DMS 273 treated with DMSO at 0.1 percent for 48 hours (cell line): ENCODE measurements around the gene GPR107.

Experiments
- DNase-seq: peaks from one replicate; lab custom pipeline; 2025; lab: John Stamatoyannopoulos, UW

The GPR107 gene

DNA sequence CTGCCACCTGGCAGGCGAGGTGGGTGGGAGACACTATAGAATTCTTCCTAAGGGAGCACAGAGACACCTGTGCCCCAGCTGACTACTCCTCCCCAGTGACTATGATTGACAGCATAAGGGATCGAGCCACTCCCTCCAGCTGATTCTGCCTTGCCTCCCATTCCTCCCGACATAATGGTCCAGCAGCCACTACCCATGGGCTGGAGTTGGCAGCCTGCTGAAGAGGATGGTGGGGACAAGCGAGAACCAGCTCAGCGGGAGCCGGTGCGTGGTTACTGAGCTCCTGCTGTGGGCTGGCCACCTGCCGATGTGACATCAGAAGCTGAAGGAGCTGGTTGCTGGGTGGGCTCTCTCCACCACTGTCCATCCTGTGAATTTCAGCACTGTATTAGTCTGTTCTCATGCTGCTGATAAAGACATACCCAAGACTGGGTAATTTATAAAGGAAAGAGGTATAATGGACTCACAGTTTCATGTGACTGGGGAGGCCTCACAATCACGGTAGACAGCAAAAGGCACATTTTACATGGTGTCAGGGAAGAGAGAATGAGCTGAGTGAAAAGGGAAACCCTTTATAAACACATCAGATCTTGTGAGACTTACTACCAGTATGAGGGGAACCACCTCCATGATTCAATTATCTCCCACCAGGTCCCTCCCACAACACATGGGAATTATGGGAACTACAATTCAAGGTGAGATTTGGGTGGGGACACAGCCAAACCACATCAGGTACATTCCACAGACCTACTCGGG, 106.4 kb downstream of the GPR107 start:
- DNase-seq, result no peak

DNA sequence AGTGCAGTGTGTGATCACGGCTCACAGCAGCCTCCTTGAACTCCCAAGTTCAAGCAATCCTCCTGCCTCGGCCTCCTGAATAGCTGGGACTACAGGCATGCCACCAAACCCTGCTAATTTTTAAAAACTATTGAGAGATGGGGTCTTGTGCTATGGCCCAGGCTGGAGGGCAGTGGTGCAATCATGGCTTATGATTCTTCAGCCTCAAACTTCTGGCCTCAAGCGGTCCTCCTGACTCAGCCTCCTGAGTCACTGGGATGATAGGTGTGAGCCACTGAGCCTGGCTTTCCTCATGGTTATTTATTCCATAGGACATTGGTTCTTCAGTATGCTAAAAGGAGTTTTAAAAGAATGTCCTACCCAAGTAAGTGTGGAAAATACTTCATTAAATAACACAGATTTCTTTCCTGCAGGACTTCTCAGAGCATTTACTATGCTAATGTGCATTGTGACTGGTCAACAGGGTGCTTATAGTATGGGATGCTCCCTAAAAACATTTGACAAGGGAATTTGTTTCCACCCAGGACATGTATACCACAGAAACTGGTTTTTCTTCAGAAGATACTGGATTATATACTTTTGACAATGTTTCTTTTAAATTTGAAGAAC, 107.3 kb downstream of the GPR107 start:
- DNase-seq, result no peak

DNA sequence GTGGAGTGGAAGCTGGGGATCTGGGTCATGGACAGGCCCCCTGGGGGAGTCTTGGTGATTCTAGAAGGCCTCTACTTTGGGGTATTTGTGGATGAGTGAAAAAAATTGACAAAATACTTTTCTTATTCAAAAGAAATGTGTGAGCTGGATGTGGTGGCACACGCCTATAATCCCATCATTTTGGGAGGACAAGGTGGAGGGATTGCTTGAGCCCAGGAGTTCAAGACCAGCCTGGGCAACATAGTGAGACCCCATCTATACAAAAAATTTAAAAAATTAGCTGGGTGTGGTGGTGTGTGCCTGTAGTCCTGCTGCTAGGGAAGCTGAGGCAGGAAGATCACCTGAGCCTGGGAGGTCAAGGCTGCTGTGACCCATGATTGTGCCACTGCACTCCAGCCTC, 111.9 kb downstream of the GPR107 start:
- no peak for DNase-seq

DNA sequence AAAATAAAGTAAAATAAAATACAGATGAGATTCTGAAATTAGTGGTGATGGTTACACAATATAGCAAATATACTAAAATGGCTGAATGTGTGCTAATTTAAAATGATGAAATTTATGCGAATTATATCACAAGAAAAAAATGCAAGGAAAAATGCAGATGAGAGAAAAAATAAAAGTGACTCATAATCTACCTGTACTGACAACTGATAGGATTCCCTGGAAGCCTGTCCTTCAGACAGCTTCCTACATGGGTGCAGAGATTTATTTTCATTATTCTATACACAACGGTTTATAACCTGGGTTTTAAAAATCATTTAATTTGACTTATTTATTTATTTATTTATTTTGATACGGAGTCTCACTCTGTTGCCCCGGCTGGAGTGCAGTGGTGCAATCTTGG, 112.7 kb downstream of the GPR107 start:
- no peak for DNase-seq

DNA sequence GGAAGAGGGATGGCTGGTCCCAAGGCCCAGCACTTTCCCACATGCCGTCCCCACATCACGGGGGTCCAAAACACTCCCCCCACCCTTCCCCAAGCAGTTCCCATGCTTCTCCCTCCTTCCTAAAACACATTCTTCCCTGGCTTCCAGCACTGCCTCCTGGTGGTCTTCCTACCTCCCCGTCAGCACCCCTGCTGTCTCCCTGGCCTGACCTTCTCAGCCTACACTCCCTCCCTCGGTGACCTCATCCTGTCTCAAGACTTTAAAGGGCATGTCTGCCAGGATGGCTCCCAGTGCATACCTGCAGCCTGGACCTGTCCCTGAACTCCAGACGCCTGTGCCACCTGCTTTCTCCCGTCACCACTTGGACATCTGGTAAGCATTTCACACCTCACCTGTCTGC, 114.2 kb downstream of the GPR107 start:
- no peak for DNase-seq

DNA sequence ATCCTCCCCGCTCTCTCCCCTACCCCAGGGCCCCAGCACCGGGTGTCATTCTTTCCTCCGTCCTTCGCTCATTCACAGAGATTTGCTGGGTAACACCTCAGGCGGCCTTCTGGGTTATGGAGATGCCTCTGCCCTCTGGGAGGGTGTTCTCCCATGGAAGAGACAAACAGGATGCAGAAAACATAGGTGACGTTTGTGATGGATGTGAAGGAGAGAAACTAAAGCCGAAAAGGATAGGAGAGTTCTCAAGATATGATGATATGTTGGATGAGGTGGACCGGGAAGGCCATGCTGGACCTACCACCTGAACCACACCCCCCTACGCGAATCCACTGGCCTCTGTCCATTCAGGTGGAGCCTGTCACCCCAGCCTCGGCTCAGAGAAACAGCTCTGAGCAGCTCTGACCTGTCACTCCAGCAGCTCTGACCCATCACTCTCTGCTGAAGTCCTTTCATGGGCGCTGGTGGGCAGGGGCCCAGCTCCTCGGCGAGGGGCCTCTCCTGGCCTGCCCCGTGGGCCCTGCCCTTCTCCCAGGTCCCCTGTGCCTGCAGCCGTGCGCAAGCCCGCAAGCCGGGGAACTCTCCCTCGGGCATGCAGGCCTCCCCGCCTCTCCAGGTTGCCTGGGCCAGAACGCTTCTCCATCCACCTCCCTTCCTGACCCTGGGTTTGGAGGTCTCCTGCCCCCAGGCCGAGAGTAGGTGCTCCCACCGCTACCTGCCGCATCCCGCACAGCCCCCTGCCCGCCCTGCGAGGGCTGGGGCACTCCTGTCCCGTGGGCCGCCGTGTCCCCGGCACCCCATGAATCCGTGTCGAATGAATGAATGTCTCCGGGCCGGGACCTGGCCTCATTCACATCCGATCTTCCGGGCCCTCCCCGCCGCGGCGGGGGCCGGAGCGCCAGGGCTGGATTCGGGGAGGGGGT, 117.8 kb downstream of the GPR107 start:
- DNase-seq, result no peak

DNA sequence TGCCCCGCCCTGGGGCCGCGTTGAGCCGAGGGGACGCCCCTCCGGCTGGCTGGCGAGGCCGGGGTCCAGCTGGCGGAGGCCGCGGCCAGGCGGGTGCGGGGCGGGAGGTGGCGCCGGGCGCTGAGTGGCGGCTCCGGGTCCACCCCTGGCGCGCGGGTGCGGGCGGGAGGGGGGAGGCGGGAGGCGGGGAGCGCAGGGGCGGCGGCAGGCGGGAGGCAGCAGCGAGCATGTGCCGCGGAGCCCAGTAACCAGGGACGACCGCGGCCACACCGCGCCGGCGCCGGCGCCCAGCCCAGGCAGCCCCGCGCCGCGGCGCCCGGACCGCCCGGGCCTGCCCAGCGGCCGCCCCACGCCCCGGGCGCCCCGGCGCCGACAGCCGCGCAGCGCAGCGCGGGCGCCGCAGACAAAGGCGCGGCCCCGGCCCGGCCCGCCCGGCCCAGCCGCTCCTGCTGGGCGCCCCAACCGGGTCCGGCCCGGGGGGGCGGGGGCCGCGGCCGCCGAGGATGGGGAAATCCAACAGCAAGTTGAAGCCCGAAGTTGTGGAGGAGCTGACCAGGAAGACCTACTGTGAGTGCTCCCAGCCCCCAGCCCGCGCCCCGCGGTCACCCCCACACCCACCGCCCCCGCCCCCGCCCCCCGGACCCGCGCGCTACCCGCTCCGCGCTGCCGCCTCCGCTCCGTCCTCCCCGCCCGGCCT, 118.6 kb downstream of the GPR107 start, which contains the start of gene NCS1:
TSS of gene NCS1 (plus strand) at position 244 of the 697 bp plus-strand sequence. CDS start at position 504, 260 bp downstream.
- DNase-seq, result no peak

DNA sequence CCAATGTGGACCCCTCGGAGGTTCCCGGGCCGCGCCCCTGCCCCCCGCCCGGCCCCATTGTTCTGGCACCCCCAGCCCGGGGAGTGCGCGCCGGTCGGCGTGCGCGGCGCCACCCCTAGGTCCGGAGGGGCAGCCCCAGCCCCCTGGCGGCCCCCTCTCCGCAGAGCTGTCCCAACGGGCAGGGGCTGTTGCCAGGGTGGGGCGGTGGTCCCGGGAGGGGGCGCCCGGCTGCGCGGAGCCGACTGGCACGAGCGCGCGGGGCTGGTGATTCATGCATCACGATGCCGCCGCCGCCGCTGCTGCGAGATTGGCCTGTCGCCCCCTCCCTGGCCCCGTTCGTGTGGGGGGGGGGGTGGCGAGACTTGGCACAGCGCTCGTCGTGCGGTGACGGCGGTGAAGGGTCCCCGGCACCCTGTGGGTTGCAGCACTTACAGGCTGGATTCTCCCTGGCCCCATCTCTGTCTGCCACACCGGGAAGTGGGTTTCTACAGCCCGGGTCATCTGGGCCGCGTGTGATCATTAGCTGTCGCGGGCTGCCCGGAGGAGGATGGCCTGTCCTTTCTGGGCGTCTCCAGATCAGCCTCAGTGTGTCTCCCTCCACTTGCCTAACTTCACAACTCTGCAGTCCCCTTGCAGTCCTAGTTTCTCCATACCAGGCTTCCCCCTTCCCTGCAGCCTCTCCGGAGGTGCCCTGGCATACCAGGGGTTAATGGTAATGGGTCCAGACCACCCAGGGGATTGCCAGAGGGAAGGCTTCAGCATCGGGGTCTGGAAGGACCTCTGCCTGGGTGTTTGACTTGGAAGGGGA, 119.4 kb downstream of the GPR107 start:
- DNase-seq, result no peak

DNA sequence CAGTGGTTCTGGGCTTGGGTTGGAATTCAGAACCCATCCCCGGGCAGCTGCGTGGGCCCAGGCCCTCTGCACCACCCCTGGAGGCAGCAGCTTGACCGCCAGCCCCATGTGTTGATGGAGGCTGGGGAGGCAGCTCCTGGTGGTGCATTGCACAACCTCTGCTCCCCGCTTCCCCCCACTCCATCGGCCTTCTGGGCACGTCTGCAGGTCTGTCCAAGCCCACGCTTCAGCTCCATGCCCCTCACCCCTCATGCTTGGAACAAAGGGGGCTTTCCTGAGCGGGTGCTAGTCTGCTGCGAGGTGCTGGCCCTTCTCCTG, 119.9 kb downstream of the GPR107 start:
- DNase-seq, result no peak

DNA sequence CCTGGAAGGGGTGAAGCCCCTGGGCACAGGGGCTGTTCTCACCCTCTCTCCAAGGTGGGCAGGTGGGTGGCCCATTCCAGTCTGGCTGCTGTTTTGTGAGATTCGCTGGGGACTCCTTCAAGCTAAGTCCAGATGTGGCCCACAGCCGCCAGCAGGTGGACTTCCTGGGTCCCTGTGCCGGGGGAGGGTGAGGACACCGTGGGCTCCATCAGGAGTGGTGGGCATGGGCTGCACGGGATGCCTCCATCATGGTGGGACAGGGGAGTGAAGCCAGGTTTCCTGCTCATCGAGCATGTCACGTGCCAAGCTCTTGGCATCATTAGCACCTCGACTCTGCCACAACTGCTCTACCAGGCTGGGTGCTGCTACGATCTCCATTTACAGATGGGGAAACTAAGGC, 120.3 kb downstream of the GPR107 start:
- DNase-seq, result no peak

DNA sequence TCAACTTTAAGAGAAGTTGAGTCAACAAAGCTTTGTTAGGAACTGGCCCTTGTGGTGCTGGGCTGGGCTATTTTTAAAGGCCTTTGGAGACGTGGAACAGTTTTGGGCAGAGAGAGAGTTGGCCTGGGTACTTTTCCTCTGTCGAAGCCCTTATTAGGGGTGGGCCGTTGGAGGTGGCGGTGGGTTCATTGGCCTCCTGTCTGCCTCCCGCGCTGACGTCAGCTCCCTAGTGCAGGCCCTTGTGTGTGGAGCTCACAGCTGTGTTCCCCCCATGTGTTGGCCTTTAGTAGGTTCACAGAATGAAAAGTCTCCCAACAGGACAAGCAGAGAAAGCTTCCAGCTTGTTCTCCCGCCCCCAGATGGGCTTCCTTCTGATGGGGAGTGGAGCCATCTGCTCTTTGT, 121.2 kb downstream of the GPR107 start:
- no peak for DNase-seq

DNA sequence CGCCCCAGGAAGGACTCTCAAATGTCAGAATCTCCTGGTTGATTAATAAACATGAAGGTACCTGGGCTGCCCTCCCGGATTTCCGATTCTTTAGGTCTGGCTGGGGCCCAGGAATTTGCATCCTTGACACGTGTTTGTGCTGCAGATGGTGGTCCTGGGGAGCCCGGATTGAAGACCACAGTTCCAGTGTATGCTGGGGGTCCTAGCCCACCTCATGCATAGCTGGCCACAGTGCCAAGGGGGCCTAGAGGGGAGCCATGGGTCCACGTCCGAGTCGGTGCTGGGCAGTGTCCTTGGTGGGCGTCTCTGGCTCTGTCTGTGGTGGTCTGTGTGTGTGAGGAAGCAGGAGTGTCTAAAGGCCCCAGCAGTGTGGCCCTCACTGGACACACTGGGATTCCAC, 121.6 kb downstream of the GPR107 start:
- no peak for DNase-seq

DNA sequence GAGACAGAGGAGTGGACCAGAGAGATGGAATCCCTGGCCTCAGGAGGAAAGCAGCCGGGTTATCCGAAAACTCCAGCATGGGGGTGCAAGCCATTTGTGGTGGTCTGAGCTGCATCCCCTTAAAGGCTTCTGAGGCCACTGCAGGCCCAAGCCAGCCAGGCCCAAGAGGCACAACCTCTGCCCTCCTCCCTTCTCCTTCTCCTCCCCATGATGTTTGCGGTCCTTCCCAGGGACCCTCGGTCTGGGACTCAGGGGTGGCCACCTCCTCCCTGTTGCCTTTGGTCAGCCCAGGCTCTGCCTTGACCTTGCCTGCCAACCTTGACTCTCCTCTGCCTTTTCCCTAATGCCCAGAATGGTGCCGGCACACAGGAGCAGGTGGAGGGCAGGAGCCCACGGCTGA, 123.1 kb downstream of the GPR107 start:
- no peak for DNase-seq

DNA sequence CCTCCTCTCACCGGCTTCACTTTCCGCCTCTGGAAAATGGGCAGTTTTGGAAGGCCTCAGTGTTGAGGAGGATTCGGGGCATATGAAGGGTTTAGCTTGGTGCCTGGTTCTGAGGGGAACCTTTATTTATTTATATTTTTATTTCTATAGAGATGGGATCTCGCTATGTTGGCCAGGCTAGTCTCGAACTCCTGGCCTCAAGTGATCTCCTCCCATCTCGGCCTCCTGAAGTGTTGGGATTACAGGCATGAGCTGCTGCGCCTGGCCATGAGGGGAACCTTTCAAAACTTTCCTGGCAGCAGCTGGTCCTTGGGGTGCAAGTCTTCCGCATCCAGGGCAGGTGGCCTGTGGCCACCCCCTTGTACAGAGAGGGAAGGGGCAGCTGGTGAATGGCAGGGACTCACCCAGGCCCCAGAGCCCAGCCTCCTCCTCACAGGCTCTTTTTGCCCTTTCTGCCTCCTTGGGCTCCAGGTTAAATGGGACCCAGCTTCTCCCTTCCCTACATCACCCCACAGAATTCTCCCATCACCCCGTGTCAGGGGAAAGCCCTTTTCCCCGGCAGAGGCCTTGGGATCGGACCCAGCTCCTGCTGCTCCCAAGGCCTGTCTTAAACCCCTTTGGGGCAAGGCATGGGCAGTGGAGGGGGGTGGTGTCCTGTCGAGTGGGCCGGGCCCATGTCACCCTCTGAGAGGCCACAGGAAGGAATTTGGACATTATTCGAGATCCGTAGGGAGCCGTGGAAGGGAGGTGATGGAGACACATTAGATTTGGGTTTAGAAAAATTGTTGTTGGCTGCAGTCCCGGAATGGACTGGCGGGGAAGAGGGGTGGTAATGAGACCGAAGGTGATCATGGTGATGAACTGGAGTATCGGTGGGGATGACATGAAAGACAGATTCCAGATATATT, 124.4 kb downstream of the GPR107 start:
- no peak for DNase-seq

DNA sequence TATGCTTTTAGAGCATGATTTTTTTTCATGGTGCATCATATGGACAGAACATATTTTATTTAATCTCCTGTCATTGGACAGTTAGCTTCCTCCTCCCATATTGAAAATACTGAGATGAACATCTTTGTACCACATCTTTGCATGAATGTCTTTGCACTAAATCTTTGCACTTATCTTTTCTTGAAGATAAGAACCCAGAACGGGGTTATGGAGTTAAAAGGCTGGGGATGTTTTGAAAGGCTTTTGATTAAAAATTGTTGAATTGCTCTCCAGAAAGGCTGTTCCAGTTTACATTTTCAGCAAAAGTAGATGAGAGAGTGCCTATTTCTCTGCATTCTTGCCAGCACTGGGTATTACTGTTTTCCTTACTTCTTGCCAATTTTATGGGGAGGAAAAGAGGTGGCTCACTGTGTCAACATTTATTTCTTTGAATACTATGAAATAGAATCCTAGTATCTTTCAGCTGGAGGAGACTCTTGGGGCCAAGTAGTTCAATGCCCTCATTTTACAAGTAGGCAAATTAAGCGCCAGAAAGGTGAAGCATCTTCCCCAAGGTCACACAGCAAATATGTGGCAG, 125.7 kb downstream of the GPR107 start:
- DNase-seq, result no peak

DNA sequence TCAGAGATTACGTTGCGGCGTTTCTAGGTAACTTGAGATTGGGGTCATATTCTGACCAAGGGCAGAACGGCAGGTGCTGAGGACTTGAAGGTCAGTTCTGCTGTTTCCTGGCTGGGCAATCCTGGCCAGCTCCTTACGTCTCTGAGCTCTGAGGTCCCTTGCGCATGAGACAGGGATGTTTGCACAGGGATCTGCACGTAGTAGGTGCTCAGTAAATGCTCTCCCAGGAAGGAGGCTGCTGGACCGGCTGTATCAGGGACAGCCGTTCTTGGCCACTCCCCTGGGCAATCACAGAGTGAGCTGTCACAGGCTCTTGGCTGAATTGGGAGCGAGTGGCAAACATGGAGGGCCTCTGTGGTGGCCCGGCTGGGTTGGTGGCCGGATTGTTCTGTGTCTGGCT, 126.8 kb downstream of the GPR107 start:
- DNase-seq, result no peak

DNA sequence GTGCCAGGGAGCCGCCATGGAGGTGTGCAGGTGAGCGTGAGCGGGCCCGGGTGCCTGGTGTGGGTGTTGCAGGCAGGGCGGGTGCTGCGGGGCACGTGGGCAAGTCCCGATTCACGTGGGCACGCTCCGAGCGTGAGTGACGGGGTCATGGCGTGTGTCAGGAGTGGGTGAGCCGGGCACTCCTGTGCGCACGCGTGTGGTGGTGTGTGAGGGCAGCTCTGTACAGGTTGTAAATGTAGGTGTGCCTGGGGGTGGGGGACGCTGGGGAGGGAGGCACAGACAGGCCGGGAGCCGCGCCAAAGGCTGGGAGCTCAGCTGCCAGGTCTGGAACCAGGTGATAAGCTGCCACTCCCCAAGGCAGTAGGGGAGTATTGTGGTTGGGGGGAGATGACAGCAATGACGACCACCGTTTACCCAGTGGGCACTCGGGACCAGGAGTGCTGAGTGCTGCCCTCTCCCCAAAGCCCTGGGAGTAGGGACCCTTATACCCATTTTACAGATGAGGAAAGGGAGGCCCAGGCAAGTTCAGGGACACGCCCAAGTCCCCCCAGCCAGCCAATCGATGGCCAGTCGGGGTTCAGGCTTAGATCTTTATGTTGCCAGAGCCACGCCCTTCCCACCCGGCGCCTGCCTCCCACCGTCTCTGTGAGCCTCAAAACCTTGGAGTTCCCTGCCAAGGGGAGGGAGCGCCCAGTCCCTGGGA, 128.1 kb downstream of the GPR107 start:
- no peak for DNase-seq

DNA sequence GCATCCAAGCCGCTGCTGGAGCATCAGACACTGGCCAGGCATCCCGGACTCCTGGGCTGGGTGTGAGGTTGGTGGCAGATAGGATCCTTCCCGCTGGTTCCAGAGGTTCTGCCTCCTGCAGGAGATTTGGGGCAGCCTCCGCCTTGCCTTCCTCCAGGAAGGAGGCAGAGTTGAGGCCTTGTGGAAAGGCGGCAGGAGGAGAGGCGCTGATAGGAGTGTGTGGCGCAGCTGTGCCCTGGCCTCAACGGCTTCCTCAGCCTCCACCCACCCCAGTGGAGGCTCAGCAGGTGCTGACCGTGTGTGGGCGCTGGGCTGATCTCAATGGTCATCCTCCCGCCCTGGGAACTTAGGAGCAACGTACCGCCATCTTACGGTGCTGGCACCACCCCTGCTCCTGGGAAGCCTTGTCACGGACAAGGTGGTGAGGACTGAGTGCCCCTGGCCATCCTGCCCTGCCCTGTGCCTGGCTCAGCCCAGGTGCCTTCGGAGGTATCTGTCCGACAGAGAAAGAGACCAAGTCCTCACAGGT, 128.7 kb downstream of the GPR107 start:
- no peak for DNase-seq

DNA sequence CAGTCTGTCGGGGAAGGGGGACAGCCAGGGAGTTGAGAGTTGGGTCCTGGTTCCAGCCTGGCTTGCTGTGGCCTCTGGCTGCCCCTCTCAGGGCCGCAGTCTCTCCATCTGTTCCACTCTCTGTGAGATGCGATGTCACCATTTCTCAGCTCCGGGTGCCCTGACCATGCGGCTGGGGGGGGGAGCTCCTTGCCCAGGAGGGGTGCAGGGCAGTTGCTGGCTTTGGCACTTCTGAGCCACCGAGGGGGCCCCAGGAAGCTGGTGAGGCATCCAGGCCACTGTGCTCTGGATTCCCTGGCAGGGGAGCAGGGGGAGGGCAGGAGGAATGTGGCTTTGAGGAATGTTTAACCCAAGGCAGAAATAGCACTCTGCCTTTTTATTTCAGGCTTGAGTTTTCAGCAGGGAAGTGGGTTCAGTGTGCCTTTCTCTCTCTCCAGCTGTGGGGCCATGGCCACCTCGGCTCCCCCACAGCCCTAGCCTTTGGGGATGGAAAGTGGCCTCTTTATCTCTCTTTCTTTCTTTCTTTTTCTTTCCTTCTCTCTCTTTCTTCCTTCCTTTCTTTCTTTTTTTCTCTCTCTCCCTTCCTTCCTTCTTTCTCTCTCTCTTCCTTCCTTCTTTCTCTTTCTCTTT, 129.5 kb downstream of the GPR107 start:
- no peak for DNase-seq
